Measurements from ENCODE around the gene SCARB1. TPM values are rescaled to one million over a fixed set of nuclear protein-coding genes. Genes with fewer than 3 reads are reported as not detected.

Gene SCARB1
- polyA plus RNA-seq, 1 experiment = 10.3 TPM

DNA sequence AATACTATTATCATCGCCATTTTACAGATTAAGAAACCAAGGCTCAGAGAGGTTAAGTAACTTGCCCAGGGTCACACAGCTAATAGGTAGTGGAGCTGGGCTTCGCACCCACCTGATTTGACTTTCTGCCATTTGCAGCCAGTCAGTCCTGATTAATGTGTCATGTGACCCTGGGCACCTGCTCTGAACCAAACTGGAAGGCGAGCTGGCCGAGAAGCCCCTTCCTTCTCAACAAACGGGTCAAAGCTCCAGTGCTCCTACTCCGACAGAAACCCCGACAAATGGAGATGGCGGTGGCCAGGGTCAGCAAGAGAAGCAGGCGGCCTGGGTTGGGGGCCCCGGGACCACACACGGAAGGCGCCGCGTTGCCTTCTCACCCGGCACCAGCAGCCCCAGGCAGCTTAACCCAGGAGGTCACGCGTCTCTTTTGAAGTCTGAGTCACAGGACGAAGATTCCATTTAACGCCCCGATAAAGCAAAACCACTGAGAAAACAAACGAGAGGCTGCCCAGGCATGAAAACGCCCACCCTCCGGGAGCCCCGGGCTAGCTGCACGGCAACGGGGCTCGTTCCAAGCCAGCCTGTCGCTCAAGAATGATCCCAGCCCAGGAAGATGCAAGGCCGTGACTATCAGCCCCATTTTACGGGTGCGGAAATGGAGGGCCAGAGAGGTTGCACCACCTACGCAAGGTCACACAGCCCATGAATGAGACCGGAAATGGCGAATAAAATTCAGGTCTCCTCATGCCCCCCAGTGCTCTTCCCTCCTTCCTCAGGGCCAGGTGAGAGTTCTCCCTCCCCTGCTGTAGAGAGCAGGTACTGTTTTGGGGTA, 124.8 kb downstream of the SCARB1 start:
- DNase-seq (ENCODE audit: low read depth, low spot score) = peak; percentile 49
- POLR2A ChIA-PET = interaction anchor here (0.6 kb wide), 1 partner anchor 14 kb away, joined by 4 read pairs; no protein-coding TSS in a partner anchor

GRCh38 chr12:124737772-124738635, 125.7 kb downstream of the SCARB1 start:
- no peak for DNase-seq (ENCODE audit: low read depth, low spot score)
- Histone ChIP-seq H3K9me3 (ENCODE audit: control insufficient read depth, insufficient read depth, low read length) (peaks cover 22% of the 10 kb centered on the region), H3K27me3 (ENCODE audit: control insufficient read depth, insufficient read depth, low read length) (no peaks in the 10 kb centered on the region), H3K27ac (ENCODE audit: low read depth, low read length) (no peak overlapping the region), H3K4me3 (ENCODE audit: low read depth, low read length) (no peak overlapping the region)
- CTCF ChIA-PET = interaction anchor here (1.1 to 1.6 kb wide), 2 partner anchors 27 to 28 kb away, joined by 3 to 5 read pairs; no protein-coding TSS in a partner anchor
- POLR2A ChIA-PET = interaction anchor here (0.6 kb wide), 1 partner anchor 15 kb away, joined by 4 read pairs; no protein-coding TSS in a partner anchor
- TF ChIP-seq, protein P1, sequence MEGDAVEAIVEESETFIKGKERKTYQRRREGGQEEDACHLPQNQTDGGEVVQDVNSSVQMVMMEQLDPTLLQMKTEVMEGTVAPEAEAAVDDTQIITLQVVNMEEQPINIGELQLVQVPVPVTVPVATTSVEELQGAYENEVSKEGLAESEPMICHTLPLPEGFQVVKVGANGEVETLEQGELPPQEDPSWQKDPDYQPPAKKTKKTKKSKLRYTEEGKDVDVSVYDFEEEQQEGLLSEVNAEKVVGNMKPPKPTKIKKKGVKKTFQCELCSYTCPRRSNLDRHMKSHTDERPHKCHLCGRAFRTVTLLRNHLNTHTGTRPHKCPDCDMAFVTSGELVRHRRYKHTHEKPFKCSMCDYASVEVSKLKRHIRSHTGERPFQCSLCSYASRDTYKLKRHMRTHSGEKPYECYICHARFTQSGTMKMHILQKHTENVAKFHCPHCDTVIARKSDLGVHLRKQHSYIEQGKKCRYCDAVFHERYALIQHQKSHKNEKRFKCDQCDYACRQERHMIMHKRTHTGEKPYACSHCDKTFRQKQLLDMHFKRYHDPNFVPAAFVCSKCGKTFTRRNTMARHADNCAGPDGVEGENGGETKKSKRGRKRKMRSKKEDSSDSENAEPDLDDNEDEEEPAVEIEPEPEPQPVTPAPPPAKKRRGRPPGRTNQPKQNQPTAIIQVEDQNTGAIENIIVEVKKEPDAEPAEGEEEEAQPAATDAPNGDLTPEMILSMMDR (IDR thresholded peaks at IDR 0.05; ENCODE audit: low read depth, low read length) = no peak

More for the DNA sequence above, 124.8 kb downstream of the SCARB1 start:
- Histone ChIP-seq H3K27me3 (ENCODE audit: control insufficient read depth, insufficient read depth, low read length) (no peaks in the 10 kb centered on the region), H3K9me3 (ENCODE audit: control insufficient read depth, insufficient read depth, low read length) (peaks cover 22% of the 10 kb centered on the region), H3K27ac (ENCODE audit: low read depth, low read length) (peak overlapping the region; percentile 39), H3K4me3 (ENCODE audit: low read depth, low read length) (no peak overlapping the region)
- CTCF ChIA-PET = interaction anchor here (0.6 to 1.6 kb wide), 3 partner anchors 11 to 29 kb away, joined by 3 to 5 read pairs (median 4); no protein-coding TSS in a partner anchor
- TF ChIP-seq, protein P1 (IDR thresholded peaks at IDR 0.05; ENCODE audit: low read depth, low read length) = no peak

GRCh38 chr12:124737040-124737419, 126.6 kb downstream of the SCARB1 start:
- Histone ChIP-seq H3K9me3 (ENCODE audit: control insufficient read depth, insufficient read depth, low read length) (peaks cover 23% of the 10 kb centered on the region), H3K4me3 (ENCODE audit: low read depth, low read length) (no peak overlapping the region), H3K27me3 (ENCODE audit: control insufficient read depth, insufficient read depth, low read length) (no peaks in the 10 kb centered on the region), H3K27ac (ENCODE audit: low read depth, low read length) (no peak overlapping the region)
- no peak for DNase-seq (ENCODE audit: low read depth, low spot score)
- POLR2A ChIA-PET = no interaction called here
- CTCF ChIA-PET = no interaction called here
- TF ChIP-seq, protein P1 (IDR thresholded peaks at IDR 0.05; ENCODE audit: low read depth, low read length) = no peak

- Histone ChIP-seq H3K4me3 (ENCODE audit: low read depth, low read length) (no peak overlapping the region), H3K9me3 (ENCODE audit: control insufficient read depth, insufficient read depth, low read length) (peaks cover 29% of the 10 kb centered on the region), H3K27ac (ENCODE audit: low read depth, low read length) (no peak overlapping the region), H3K27me3 (ENCODE audit: control insufficient read depth, insufficient read depth, low read length) (no peaks in the 10 kb centered on the region)
- ChIA-PET POLR2A (no interaction called here), CTCF (interaction anchor here (1.1 to 1.4 kb wide), 2 partner anchors 31 to 204 kb away, joined by 3 read pairs; no protein-coding TSS in a partner anchor)
- TF ChIP-seq, protein P1 (IDR thresholded peaks at IDR 0.05; ENCODE audit: low read depth, low read length) = no peak
- DNase-seq (ENCODE audit: low read depth, low spot score) = no peak
Observed at GRCh38 chr12:124736115-124737039, 127.3 kb downstream of the SCARB1 start.

Measured in AG04450 (cell line).